Measurements from ENCODE around the gene IDH3G.
"Not testable (repeated sequence)": the region's sequence is repeated elsewhere in the genome, so short reads cannot be mapped to it uniquely, and the experiment has no call there.

IDH3G gene

DNA sequence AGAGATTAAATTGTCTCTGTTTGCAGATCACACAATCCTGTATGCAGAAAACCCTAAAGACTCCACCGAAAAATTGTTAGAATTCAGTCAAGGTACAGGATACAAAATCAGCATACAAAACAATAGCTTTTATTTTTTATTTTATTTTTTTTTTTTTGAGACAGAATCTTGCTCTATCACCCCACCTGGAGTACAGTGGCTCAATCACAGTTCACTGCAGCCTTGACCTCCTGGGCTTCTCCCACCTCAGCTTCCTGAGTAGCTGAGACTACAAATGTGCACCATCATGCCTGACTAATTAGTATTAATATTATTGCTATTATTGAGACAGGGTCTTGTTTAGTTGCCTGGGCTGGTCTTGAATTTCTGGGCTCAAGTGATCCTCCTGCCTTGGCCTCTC is 39.0 kb downstream of the IDH3G start:
- DNase-seq (ENCODE audit: low read depth): no peak

DNA sequence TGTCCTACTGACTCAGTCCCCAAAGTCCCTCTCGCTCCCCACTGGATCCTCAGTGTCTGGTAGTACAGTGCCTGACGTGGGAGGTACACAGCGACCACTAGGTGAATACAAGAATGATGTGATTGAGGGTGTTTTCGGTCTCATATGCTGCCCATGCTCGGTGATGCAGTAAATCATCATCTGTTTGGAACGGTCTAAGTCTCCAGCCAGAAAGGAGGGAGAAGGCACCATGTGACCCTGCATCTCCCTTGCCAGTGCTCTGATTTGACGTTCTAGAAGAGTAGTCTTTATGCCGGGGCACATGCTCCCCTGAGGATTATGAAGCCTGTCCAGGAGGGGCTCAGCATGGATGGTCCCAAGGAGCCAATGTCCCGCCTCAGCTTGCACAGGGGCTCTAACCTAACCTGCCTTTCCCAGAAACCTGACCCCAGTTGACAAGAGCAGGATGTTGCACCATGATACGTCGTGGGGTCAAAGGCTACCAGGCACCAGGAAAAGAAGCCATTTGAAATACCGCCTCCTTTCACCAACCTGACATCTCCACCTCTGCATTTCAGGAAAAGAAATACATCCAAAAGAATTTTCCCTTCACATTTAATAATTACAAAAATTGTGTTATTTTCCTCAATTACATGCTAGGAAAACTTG is 43.9 kb downstream of the IDH3G start:
- no peak for DNase-seq (ENCODE audit: low read depth)

DNA sequence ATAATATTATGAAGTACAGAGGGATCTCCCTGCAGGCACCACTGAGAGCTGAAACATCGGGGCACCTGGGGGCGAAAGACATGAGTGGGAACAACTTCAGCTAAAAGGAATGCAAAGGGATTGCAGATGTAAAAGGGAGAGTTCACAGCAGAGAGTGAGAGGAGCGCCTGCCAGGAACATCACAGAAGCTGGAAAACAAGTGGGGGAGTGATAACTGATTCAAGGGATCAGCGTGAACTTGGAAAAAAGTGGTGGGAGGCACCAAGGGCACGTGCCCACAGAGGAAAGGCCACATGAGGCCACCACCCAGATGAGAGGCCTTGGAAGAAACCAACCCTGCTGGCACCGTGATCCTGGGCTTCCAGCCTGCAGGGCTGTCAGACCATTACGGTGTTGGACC is 45.2 kb downstream of the IDH3G start:
- DNase-seq (ENCODE audit: low read depth): not testable (repeated sequence)

- DNase-seq (ENCODE audit: low read depth): not testable (repeated sequence)
Observed at GRCh38 chrX:153746991-153747390, 47.2 kb downstream of the IDH3G start.

GRCh38 chrX:153746359-153746758 is 47.8 kb downstream of the IDH3G start:
- DNase-seq (ENCODE audit: low read depth): no peak

DNA sequence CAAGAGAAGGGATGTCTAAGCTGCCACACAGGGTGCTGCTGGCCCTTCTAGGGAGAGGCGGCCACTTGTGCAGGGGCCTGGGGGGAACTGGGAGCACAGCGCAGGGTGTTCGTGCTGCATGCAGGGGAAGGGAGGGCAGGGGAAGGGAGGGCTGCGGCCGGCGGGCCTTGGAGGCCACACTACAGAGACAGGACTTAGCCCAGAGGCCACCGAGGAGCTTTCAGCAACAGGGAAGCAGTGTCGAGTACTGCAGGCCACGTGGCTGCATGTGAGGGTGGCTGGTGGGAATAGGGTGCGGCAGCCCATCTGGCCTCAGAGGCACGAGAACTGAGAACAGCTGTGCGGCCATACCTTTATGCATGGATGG is 49.1 kb downstream of the IDH3G start:
- not testable (repeated sequence) for DNase-seq (ENCODE audit: low read depth)

GRCh38 chrX:153744210-153745066 is 49.7 kb downstream of the IDH3G start:
- no peak for DNase-seq (ENCODE audit: low read depth)

- not testable (repeated sequence) for DNase-seq (ENCODE audit: low read depth)
Observed at GRCh38 chrX:153743468-153744209, 50.5 kb downstream of the IDH3G start.

GRCh38 chrX:153742796-153743467 is 51.2 kb downstream of the IDH3G start:
- DNase-seq (ENCODE audit: low read depth): not testable (repeated sequence)

GRCh38 chrX:153742111-153742510 is 52.1 kb downstream of the IDH3G start:
- DNase-seq (ENCODE audit: low read depth): not testable (repeated sequence)

GRCh38 chrX:153741446-153741845 is 52.7 kb downstream of the IDH3G start:
- no peak for DNase-seq (ENCODE audit: low read depth)

DNA sequence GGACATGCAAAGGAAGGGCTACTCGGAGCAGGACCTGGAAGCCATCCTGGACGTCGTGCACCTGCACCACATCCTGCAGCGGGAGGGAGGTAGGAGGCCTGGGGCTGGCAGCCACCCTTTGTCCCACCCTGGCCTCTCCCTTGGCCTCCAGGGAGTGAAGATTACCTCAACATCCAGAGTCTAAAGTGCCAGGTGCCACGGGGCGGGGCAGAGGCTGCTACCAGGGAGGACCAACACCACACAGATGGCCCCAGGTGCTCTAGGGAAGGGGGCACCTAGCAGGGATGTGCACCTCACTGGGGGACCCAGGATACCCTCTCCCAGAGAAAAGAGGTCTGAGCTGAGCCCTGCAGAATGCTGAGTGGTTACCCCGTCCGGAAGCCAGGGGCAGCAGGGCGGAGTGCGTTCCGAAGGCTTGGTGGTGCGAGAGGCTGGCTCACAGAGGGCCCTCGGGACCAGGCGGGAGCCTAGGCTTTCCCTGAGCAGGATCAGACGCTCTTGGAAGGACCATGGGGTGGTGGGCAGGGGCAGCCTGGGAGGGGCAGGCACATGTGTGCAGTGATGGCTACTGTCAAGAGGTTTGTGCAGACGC is 53.4 kb downstream of the IDH3G start:
- DNase-seq (ENCODE audit: low read depth): no peak

- DNase-seq (ENCODE audit: low read depth): no peak
Observed at GRCh38 chrX:153739754-153740486, 54.3 kb downstream of the IDH3G start.

DNA sequence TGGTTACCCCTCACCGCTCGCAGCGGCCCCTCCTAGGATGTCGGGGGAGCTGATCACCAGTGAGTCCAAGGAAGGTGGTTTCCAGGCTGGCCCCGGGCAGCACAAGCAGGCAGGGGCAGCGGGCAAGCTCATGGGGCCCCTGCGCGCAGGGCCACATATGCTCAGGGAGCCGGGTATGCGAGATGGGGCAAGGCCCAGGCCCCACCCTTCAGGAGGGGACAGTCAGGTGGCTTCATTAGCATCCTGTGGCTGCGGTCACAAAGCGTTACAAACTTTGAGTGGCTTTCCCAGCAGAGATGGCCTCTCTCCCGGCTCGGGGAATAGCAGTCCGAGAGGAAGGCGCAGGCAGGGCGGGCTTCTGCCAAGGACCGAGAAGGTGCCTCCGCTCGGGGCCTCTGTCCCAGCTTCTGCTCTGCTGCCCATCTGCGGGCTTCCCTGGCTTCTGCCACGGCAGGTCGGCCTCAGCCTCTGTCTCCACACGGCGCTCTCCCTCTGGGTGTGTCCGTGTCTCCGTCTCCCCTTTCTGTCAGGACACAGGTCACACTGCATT is 56.0 kb downstream of the IDH3G start:
- no peak for DNase-seq (ENCODE audit: low read depth)

DNA sequence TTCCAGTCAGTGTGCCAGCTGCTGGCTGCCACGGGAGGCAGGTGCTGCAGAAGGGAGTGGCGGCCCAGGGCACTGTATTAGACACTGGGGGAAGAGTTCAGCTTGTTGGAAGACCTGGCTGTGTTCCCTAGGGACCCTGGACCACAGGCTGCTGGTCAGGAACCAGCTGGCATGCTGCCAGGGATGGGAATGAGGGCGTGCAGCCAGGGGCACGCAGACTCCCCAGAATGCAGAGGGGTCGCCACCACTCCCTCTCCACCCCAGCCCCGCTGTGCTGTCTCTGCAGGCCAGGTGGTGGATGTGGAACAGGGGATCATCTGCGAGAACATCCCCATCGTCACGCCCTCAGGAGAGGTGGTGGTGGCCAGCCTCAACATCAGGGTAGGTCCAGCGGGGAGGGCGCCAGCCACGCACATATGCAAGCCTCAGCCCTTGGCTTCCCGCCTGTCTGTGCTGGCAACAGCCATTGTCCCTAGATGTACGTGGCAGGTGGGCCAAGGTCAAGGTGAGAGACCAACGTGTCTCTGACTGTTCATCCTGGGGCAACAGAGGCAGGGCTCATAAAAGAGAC is 57.2 kb downstream of the IDH3G start:
- no peak for DNase-seq (ENCODE audit: low read depth)

DNA sequence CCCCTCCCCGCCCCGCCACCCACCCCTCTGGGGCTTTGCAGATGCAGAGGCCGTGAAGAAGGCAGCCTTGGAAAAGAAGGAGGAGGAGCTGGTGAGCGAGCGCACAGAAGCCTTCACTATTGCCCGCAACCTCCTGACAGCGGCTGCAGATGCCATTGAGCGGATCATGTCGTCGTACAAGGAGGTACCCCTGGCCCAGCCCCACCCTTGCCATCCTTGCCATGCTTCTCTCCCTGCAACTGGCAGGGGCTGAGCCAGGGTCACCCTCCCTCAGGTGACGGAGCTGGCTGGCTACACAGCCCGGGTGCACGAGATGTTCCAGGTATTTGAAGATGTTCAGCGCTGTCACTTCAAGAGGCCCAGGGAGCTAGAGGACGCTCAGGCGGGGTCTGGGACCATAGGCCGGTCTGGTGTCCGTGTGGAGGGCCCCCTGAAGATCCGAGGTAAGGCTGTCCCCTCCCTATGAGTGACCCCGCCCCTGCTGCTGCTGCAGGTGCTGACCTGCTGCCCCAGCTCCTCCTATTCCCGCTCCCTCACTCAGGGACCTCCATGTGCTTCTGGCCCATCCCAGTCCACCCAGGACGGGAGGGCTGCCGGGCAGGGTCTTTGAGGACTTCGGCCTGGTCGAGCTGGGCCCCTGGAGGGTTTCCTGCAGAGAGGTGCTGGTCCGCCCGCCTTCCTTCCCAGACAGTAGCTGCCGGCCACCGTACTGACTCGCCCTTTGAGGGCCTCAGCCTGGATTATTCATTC is 57.9 kb downstream of the IDH3G start:
- no peak for DNase-seq (ENCODE audit: low read depth)

All from stimulated activated CD8-positive, alpha-beta memory T cell treated with anti-CD3 and anti-CD28 coated beads, Interleukin-4, amount 100 ng/mL, for 24 hours (primary cell).